OCI-LY1 (cell line): ENCODE data around the gene USP24.

Source experiments
- CTCF ChIP-seq: fragments of 200-600 bp; sonication (generic), shearing (Covaris generic); IDR thresholded peaks from 2 replicates; pipeline ENCODE4 v1.5.1; 2017; ENCODE audit warnings: mild to moderate bottlenecking, antibody characterized with exemption, low read length, moderate library complexity, mixed read lengths
- EZH2 ChIP-seq: fragments of 200-600 bp; sonication (generic), shearing (Covaris generic); IDR thresholded peaks from 2 replicates; pipeline ENCODE4 v1.8.0; 2017; ENCODE audit warnings: borderline replicate concordance, mixed run types, mild to moderate bottlenecking, antibody characterized with exemption, low read length, moderate library complexity, mixed read lengths

GRCh38 chr1:55055084-55055882, 159.9 kb downstream of the USP24 start:
- TF ChIP-seq CTCF (no peak), EZH2 (no peak)
